Measurements from ENCODE around the gene SPON1.

The SPON1 gene

DNA sequence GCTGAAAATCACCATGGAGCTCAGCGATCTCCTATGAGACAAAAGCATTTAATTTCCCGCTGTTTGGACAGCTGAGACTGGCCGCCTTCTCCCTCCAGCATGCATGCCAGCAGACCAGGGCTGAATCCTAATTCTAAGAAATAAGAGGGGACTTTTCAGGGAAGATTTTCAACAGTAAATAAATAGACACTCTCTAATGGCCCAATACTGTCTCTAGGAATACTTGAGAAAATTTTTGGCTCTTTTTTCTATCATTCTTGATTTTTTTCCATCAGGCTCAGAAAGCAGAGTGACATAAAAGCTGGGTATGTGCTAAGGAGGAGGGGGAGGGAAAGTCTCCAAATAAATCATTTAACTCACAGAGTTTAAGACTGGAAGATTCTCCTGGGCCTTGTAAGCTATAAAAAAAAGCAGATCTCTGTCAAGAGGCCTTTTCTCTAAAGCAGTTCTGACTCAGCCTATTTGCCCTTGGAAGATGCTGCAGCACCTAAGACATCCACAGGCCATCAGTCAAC lies 17.6 kb upstream of the SPON1 start:
- no peak for DNase-seq

DNA sequence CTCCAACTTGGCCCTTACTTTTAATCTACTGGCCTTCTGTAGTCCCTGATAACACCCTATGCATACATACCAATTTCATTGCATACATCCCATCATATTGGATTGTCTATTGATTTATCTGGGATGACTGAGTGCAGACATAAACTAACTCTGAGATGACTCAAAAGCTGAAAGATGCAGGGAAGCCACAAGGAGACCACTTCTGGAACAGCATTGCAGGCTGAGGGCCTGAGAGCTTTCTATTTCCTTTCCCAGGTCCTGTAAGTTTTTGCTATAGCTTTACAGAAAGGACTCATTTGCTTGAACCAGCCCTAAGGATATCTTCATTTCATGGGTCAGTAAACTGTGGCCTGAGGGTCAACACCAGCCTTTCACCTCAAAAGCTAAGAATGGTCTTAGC lies 15.1 kb upstream of the SPON1 start:
- DNase-seq: no peak

DNA sequence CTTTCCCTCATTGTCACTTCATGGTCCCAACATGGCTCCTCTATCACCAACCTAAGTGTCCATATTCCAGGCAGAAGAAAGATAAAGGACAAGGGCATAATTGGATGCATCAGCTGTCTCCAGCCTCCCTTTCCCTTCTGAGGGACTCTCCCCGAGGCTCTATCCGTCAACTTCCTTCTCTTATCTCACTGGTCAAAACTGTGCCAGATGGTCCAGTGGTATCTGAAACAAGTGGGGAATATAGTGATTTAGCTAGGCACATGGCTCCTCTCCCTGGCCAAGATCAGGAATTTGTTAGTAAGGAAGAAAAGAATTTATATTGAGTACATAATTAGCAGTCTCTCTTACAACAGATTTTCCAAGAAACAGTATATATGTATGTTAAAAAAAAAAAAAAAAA lies 12.6 kb upstream of the SPON1 start:
- no peak for DNase-seq

DNA sequence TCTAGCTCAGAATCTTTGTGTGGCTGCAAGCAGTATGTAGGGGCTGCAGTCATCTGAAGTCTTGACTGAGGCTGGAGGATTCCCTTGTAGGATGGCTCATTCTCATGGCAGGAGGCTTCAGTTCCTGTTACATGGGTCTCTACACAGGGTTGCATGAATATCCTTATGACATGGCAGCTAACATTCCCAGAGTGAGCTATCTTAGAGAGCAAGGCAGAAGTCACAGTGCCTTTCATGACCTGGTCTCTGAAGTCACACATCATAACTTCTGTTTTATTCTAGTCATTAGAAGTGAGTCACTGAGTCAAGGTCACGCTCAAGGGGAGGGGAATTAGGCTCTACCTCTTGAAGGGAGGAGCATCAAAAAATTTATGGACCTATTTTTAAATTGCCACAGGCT lies 10.3 kb upstream of the SPON1 start:
- DNase-seq: no peak

DNA sequence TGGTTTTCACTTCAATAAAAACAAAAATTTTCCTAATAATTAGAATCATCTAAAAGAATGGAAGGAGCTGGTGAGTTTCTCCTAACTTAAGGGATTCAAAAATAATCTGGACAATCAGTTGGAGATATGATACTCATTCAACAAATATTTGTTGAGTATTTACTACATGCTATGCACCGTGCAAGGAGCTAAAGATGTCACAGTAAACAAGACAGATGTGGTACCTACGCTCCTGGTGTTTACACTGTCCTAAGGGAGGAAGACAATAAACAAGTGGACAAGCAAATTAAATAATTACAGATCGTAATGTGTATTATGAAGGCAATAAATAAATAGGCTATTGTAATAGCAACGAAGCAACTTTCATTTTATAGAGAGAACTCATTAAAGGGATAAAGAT lies 9.9 kb upstream of the SPON1 start:
- DNase-seq: no peak

DNA sequence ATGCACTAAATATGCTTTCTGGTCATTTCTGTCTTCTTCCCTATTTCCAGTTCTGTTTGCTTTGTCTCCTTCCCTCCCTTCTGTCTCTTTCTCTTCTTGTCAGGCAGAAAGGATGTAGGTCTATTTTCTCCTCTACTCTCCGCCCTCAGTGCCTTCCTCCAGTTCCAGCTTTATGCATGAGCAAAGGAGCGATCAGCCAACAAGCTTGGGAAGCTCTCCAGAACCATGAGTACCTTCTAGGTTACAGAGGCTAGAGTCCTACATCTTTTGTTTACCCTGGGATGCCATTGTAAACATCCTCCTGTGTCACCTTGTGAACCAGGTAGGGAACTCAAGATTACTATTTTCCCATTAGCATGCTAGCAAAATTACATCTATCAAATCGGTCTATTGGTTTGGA lies 7.9 kb upstream of the SPON1 start:
- DNase-seq: no peak

DNA sequence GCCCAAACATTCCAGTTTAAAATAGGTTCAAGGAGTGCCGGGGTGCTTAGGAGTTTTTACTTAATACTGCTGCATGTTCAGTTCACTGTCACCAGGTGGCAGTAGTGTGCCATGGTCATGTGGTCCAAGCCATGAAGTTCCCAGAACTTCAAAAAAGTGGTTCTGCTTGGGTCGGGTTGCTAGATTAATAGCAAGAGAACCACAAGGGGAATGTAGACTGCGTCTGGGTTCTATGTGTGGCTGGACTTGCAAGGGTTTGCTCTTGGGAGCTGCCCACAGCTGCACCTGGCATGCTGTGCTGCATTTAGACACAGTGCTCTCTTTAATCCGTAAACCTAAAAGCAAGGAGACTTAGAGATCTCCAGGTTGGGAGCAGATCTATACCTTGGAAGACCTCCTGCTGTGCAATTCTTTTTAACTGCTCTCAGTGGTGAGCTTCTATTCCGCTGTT lies 6.5 kb upstream of the SPON1 start:
- peak; percentile 20 to 50 for DNase-seq

DNA sequence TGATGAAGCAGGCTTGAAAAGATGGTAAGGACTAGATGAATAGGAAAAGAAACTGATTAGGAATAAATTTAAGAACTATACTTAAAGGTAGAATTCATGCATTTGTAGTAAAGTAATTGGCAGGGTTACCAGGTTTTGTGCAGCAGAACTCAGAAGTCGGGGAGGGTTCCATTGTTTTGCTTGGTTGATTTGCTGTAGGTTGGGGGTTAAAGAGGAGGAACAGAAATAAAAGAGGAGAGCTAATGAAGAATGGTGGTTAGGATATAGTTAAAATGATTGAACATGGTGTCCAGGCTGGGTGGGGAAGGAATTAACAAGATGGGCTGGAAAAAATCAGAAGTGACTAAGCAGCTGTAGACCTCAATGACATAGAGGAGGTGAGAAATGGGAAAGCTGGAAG lies 5.5 kb upstream of the SPON1 start:
- no peak for DNase-seq

DNA sequence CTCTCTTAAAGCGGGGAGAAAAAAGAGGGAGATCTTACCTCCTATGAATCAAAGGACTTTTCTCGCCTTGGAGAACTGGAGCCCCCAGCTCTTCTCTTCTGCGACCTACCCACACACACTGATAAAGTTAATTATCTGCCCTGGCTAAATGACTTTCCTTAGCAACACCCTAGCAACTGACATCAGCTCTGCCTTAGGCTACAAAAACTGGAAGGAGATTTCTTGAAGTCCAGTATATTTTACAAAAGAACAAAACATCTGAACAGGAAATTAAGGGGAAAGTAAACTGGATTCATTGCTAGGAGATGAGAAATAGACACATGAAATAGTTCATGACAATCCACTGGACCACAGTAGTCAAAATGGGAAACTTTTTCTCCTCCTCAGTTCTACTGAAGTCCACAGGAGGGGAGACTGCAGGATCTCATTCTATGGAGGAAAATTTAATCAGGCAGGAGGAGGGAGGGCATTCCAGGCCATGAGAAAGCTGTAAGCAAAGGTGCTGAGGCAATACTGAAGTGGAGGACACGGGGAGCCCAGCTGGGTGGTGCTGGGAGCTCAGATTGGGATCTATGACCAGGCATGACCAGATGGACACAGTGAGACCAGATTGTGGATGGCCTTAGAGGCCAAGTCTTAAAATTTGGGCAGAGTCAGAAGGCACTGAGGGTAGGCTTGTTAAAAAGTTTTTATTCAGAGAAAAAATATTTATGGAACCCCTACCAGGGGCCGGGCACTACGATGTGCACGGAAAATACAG lies 3.7 kb upstream of the SPON1 start:
- no peak for DNase-seq

DNA sequence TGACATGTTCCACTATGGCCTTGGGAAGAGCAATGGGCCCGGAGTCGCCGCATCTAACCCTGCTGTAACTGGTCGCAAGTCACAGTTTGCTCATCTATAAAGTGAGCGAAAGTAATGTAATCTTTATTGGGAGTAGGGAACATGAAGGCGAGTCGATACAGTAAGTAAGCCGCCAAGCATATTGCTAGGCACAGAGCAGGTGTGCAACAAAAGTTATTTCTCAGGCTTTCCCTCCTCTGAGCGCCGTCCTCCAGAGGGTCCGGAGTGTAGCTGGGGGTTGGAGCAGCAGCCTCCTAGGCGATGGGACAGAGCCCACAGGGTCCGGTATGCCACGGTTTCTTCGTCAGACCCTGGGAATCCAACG lies 343 bp upstream of the SPON1 start:
- DNase-seq: no peak

DNA sequence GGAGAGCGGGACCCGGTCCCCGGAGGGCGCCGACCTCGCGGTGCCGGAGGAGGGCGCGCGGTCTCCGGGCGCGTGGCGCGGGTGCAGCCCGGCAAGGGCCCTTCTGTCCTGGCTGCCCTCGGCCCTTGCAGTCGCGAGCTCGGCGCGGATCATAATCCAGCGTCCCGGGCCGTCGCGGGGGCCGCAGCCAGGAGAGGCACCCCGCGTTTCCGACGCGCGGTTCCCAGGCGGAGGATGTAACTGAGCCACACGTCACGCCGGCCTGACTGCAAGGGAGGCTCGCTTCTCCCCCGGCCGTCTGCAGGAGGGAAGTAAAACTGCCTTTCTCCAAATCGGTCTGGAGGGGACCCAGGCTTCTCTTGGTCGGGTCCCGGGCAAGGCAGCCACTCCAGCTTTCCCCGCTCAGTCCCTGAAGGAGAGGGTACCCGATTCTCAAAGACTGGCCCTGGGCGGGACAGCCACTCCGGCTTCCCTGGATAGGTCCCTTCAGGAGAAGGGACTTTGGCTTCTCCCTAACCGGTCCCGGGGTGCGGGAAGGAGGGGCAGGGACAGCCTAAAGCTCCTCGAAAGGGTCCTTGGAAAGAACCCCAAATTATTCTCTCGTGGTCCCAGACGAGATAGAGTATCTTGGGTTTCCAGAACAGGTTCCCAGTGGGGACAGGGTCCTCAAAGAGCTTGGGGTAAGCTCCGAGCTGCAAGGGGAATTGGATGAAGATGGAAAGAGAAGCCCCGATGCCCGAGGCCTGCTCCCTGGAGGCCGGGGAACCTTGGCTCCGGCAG lies 836 bp downstream of the SPON1 start:
- DNase-seq: peak in 1 of 2 experiments; percentile 3

DNA sequence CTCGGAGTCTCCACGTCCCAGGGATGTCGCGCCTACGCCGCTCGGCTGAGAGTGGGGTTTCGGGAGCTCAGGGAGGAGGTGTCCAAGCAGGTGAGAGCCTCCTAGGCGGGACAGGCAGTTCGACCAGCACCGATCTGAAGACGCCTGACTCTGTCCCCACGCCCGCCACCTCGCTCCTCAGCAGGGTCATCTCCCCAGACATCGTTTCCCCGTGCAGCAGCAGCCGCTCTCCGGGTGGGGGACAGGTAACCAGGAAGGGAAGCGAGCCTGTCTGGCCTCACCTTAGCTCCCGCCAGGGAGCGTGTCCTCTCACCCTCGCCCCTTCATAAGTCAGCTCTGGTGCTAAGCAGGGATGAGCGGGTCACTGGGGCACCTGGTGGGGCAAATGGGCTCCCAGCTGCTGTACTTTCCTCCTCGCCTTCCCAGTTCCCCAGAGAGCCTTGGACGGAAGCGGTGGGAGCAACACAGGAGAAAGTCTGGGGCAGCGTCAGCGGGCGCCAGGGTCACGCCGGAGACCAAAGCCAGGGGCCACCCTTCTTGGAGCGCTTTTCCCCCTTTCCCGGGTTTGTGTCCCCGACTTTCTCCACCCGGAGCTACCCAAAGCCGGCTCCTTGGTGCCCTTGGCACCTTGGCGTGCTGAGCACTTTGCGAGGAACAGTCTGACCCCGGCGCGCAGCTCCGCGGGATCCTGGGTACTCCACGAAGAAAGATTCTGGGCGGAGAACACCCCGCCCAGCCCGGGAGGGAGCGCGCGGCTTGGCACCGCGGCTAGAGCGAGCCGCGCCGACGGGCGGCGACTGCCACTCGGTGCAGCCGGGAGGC lies 1.6 kb downstream of the SPON1 start:
- no peak for DNase-seq

DNA sequence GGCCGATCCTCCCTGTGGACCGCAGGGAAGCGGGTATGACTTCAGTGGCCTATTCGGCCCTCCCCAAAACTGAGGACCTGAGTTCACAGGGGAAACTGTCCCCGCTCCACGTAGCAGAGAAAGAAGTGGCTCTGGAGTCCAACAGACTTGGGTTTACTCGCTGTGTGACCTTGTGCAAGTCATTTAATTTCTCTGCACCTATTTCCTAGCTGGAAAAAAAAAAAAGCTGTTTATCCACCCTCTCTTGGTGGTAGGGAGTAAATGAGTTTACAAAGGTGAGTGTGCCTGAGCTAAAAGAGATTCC lies 2.2 kb downstream of the SPON1 start:
- no peak for DNase-seq

DNA sequence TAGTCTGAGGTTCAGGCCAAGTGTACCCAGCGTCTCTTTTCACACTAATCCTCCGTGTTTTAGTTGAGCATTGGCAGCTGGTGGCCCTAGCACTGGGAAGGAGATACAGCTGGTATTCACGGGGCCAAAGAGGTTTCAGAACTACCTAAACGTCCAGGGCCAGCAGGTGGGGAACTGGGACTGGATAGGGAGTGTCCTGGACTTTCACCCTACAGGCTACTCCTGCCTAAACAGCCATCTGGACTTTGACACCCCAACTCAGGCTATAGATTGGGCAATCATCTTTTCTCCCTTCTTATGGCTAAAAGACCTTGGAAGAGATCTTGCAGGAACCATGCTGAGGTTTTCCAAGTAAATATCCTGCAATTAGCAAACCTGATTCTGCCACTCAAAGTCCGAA lies 2.8 kb downstream of the SPON1 start:
- DNase-seq: no peak

DNA sequence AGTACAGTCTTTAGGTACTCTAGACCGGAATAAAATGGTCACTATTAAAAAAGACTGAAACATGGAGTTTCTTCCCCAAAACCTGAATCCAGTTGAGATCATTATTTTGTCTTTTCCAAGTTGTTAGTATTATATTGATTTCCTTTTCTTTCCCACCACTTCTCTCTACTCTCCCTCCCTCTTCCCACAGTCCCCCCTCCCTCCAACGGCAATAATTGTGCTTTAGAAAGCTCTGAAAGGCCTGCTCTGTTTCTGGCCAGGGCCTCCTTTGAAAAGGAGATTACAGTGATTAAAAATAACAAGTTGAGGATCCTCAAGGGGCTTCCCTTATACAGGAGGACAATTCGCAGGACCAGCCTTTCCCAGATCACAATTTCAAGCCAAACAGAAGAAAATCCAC lies 3.5 kb downstream of the SPON1 start:
- no peak for DNase-seq

DNA sequence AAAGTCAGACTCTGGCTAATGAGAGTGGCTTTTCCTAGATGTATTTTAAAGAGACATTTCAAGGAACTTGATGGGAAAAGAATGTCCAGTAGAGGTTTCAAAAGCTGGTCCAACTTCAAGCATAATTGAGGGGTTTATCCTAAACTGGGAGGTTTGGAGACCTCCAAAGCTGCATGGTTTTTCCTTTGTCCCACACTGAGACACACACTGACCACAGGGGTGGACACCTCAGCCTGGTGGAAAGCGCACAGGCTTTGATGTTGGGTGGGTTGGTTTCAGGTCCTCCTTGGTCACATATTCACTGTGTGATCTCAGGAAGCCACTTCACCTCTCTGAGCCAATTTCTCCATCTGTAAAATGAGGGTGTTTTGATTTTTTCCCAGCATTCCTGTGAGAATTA lies 4.0 kb downstream of the SPON1 start:
- DNase-seq: no peak

DNA sequence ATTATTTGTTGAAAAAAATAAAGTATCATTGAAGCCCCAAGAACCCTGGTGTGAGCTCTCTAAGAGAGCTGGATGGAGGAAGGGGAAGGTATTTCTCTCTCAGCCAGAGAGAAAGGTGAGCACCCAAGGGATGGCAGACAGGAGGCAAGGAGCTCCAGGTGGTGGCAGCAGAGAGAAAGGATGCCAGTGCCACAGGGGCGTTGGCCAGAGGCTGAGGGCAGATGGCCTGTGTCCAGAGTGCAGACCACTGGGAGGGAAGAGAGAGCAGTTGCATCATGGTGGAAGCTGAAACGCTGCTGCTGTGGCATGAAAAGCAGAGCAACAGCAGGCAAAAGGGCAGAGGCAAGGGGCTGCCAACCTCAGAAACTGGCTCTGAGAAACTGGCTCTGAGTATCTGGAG lies 8.5 kb downstream of the SPON1 start:
- no peak for DNase-seq

DNA sequence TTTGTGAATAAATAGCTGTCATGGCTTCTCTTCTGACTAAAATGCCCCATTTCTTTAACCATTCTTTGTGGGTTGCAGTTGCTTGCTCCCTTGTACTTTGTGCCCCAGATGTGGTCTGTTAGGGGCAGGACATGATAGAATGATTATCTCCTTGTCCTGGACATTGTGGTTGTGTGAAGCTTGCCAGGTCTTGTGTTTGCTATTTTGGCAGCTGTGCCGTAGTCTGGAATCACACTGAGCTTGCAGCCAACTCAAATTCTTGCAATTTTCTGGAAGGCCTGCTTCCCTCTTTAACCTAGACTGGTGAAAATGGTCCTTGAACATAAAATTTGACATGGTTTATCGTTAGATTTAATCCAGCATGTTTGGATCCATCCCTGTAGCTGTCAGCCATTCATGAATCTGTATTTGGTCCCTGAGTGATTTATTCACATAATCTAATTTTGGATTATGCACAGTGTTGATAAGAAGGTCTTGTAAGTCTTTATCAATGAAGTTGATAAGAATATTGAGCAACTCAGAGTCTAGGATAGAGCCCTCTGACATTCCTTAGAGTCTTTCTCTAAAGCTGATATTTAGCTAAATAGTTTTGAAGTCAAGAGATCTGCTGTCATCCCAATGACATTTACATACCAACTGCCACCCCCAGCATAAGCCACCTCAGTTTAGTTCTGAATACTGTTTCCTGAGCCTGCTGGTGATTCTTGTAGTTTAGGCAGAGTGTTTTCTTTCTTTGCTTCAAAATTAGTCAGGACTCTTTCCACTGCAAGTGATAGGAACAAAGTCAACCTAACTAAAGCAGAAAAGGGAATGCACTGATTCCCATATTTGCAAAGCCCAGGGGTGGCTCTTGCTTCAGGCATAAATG lies 9.8 kb downstream of the SPON1 start:
- DNase-seq: no peak

DNA sequence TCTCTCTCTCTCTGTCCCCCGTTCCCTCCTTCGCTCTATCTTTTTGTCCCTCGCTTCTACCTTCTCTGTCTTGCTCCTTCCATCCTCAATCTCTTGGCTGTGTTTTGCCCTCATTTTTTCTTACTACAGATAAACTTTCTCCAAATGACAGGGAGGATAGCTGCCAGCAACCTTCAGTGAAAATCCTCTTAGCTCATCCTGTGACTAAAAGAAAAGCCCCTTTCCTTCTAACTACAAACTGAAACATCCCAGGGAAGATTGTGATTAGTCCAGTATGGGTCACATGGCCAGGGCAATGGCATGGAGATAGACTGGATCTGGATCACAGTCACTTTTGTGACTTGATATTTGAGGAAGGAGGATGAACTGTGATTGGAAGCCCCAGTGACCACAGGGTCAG lies 10.4 kb downstream of the SPON1 start:
- DNase-seq: no peak

DNA sequence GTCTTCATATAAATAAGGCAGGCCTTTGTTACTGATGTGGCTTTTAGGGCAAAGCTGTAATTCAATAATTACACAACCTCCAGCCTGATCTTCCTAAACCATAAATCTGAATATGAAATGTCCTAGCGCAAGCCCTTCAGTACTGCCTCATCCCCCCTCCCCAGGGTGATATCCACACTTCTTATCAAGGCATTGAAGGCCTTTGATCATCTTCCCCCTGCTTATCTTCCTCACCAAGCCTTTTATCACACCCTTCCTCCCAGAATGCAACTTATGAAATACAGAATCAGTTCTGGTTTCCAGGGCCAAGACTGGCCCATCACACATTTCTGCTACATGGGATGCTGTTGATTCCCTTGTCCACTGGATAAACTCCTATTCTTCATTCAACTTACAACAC lies 12.1 kb downstream of the SPON1 start:
- no peak for DNase-seq

DNA sequence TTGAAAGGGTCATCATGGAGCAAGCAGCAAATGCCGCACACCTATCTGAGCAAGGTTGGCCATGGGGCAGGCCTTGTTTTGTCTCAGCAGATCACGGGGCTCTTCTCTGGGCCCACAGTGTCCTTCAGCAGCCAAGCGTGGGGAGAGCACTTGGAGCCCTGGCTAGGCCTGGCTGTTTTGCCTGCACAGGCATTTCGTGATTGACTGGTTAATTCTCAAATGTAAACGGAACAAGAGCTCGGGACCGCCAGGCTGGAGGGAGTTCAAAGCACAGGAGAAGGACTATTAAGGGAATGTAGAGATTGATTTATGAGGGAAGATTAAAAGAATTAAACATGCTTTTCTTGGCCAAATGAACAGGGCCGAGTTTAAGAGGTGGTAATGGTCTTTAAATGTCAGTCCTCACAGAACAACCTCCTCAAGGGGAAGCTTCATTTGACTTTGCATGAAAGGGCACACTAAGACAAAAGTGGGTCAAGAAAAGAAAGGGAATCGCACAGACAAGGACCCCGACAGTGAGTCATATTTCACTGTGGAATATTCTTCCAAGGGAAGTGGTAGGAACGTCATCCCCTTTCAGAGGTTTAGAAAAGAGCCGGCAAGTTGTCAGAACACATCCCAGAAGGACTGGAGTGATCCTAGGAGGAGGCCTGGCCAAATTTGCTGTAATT lies 20.7 kb downstream of the SPON1 start:
- DNase-seq: no peak

Measured in Kasumi-1 (cell line).